GM19324 (cell line): ENCODE results near the gene RCL1.
"Not testable (repeated sequence)": the region's sequence is repeated elsewhere in the genome, so short reads cannot be mapped to it uniquely, and the experiment has no call there.

Source experiments
- ATAC-seq: cut with Tn5 transposase; IDR thresholded peaks from one replicate; pipeline ENCODE4 v1.9.1; 2021; ENCODE audit warnings: mild to moderate bottlenecking, moderate library complexity; ENCODE audit not compliant: unreplicated experiment, low FRiP score

RCL1 gene

DNA sequence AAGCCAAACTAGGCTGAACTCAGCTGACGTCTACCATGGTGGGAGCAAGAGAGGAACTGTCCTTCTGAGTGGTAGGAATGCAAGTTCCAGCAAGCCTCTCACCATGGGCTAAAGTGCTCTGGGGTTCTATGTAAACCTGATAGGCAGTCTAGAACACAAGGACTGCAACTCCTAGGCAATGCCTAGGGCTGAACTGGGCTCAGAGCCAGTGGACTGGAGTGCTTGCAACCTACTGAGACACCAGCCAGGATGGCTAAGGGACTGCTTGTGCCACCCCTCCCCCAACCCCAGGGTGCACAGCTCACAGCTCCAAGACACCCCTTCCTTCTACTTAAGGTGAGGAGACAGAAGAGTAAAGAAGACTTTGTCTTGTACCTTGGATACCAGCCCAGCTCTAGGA lies 12.1 kb upstream of the RCL1 start:
- ATAC-seq, result no peak

DNA sequence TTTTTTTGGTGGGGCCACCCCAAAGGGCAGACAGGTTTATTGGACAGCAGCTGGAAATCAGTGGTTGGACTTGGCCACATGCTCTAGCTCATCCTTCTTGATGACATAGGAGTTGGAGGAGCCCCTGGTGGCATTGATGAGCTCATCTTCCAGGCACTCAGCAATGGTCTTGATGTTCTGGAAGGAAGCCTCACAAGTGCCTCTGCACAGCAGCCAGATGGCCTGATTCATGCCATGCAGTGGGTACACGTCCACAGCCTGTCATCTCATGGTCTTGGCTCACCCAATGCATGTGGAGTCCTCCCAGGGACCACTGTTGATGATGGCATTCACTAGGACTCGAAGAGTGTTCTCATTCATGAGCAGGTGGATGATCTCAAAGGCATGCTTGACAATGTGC lies 11.3 kb upstream of the RCL1 start:
- ATAC-seq, result no peak

DNA sequence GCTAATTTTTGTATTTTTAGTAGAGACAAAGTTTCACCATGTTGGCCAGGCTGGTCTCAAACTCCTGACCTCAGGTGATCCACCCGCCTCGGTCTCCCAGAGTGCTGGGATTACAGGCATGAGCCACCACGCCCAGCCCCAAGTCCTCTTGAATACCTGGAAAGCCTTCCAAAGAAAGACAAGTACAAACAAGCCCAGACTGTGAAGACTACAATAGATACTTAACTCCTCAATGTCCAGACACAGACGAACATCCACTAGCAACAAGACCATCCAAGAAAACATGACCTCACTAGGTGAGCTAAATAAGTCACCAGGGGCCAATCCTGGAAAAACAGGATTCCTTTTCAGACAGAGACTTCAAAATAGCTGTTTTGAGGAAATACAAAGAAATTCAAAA lies 9.6 kb upstream of the RCL1 start:
- not testable (repeated sequence) for ATAC-seq

DNA sequence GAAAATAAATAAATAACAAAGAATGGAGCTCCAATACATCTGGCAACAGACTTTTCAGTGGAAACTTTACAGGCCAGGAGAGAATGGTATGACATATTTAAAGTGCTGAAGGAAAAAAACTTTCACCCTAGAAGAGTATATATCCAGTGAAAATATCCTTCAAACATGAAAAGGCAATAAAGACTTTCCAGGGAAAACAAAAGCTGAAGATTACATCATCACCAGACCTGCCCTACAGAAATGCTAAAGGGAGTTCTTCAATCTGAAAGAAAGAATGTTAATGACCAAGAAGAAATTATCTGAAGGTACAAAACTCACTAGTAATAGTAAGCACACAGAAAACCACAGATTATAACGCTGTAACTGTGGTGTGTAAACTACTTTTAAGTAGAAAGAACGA lies 8.3 kb upstream of the RCL1 start:
- ATAC-seq, result no peak

GRCh38 chr9:4786599-4786998 lies 6.1 kb upstream of the RCL1 start:
- ATAC-seq, result no peak

- ATAC-seq, result no peak
These were observed 4.9 kb upstream of the RCL1 start for GRCh38 chr9:4787876-4788275.

GRCh38 chr9:4788703-4789102 lies 4.0 kb upstream of the RCL1 start:
- no peak for ATAC-seq

GRCh38 chr9:4792054-4792571 lies 631 bp upstream of the RCL1 start:
- peak; percentile 28 for ATAC-seq

GRCh38 chr9:4793459-4794395 lies 983 bp downstream of the RCL1 start:
- no peak for ATAC-seq

GRCh38 chr9:4794691-4795090 lies 1.9 kb downstream of the RCL1 start:
- ATAC-seq, result no peak

GRCh38 chr9:4795108-4795507 lies 2.4 kb downstream of the RCL1 start:
- not testable (repeated sequence) for ATAC-seq

DNA sequence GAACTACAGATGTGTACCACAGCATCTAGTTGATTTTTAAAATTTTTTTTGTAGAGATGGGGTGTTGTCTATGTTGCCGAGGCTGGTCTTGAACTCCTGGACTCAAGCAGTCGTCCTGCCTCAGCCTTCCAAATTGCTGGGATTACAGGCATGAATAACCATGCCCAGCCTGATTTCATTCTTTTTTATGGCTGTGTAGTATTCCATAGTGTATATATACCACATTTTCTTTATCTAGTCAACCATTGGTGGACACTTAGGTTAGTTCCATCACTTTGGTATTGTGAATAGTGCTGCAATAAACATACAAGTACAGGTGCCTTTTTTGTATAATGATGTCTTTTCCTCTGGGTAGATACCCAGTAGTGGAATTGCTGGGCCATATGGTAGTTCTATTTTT lies 3.8 kb downstream of the RCL1 start:
- ATAC-seq, result no peak

DNA sequence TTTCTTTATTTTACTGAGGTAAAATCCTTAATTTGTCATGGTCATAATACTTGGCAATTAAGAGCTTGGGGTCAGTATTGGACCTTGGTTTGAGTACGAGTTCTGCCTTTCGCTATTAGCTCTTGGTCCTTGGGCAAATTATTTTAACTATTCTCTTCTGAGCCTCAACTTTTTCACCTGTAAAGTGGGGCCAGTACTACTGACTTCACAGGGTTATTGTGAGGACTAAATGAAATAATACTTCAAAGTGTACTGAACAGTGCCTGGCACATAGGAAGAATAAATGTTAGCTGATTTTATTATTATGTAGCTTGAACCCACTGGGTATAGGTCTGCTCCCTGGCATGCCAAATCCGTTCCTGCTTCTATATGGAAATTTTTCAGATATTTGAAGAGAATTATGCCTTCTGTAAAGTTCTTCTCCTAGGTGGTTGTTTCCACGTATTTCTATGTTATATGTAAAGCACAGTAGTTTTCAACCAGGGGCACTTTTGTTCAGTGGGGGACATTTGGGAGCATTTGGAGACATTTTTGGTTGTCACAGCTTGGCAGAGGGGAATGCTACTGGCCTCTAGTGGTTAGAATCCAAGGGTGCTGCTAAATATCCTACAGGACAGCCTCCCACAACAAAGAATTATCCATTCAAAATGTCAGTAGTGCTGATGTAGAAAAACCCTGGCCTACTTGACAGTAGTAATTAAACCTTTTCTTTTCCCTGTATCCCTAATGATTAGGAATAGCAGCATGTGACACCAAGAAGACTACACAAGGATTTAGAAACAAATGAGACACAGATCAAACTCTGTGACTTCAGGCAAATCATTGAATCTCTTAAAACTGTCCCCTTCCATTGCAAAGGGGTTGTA lies 4.5 kb downstream of the RCL1 start:
- ATAC-seq, result no peak

DNA sequence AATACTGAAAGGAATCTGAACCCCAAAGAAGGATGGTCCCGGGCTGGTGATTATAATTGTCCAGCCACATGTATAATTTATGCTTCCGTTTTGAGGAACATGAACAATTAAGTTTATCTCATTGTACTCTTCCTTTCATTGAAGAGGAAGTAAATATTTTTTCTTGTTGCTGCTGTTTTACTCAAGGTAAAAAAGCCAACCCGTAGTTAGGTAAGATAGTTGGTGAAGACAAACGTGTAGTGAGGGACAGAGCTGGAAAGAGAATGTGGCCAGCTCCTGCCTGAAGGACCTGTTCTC lies 5.1 kb downstream of the RCL1 start:
- no peak for ATAC-seq

GRCh38 chr9:4798281-4799032 lies 5.7 kb downstream of the RCL1 start:
- no peak for ATAC-seq

- no peak for ATAC-seq
These were observed 6.3 kb downstream of the RCL1 start for GRCh38 chr9:4799033-4799430.

DNA sequence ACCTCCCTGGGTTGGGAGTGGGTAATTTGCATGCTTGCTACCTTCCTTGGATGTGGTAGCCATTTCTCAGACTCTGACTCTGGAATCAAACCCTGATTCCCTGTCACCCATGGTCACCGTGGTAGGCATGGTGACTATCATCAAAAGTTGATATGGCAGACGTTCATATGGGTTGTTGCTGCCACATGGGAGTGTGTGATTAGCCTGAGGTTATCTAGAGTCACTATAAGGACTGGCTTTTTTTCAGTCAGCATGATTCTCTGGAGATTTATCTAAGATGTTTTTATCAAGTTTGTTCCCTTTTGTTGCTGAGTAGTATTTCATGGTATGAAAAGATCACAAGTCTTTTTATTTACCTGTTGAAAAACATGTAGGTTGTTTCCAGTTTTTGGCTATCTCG lies 7.0 kb downstream of the RCL1 start:
- ATAC-seq, result no peak

DNA sequence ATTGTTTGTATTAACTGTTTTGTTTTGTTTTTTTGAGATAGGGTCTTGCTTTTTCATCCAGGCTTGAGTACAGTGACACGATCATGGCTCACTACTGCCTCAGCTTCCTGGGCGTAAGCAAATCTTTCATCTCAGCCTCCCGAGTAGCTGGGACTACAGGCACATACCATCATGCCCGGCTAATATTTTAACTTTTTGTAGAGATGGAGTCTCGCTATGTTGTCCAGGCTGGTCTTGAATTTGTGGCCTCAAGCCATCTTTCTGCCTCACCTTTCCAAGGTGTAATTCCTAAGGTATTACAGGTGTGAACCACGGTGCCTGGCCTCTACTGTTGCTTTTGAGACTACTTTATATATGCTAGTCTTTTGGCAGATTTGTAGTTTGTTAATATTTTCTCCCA lies 8.4 kb downstream of the RCL1 start:
- no peak for ATAC-seq

GRCh38 chr9:4803670-4804530 lies 11.2 kb downstream of the RCL1 start:
- ATAC-seq, result no peak

- ATAC-seq, result no peak
These were observed 11.8 kb downstream of the RCL1 start for GRCh38 chr9:4804531-4805016.
